Ammon's horn (tissue), 1 donor: ENCODE measurements around the gene NMNAT1.
"Not testable (repeated sequence)": the region's sequence is repeated elsewhere in the genome, so short reads cannot be mapped to it uniquely, and the experiment has no call there.

Experiments
- DNase-seq: peaks from one replicate; pipeline ENCODE4 v3.0.0-alpha.2; 2016; ENCODE audit warnings: low spot score

NMNAT1 gene

DNA sequence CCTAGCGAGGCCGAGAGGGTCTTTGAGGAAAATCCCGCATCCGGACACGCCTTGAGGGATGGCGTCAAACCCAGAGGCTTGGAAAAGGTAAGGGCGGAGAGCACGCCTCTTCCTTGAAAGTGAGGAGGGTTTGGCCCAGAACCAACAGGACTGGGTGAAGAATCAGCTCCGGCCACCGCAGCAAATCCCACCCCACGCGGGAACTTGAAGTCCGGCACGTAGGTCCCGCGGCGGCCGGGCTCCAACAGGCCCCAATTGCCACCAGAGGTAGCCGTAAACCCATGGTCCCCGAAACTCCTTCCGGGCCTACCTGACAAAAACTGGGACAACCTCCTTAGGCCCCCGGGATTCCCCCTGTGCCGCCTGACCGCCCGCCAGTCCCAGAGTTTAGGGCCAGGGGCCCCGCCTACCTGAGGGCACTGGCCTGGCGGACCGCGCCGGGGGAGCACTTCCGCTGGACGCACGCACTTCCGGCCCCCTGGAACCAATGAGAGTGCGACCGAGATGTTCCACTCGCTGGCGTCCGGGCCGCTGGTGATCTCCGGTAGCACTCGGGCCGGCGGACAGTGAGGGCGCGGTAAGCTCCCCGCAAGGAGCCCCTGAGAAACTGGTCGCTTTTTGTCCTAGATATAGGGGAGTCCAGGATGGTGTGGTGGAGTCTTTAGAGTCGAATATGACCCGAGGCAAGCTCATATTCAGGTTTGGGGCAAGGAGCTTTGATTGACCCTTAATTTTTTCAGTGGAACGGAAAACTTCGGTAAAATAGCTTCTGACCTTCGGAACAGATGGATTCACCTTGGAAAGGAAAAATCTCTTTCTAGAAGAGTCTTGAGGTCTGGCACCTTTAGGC lies at the start of gene NMNAT1, which contains the start of gene LZIC:
Gene NMNAT1 (plus strand): TSS at position 537 of the 850 bp plus-strand sequence. CDS start 28,599 bp downstream, outside the sequence.
Gene LZIC (minus strand): TSS at position 453 of the 850 bp plus-strand sequence. CDS start 6,772 bp downstream, outside the sequence.
- DNase-seq = peak; percentile 95

DNA sequence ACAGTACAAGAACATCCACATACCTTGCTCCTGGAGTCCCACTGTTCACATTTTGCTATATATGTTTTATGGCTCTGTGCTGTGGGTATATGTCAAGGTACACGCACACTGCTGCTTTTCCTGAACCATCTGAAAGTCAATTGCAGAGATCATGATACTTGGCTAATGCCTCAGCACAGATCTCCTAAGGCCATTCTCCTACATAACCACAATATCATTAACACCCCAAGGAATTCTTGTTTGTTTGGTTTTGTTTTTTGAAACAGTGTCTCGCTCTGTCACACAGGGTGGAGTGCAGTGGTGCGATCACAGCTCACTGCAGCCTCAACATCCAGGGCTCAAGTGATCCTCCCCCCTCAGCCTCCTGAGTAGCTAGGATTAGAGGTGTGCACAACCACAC lies 49.2 kb upstream of the NMNAT1 start:
- DNase-seq = no peak

DNA sequence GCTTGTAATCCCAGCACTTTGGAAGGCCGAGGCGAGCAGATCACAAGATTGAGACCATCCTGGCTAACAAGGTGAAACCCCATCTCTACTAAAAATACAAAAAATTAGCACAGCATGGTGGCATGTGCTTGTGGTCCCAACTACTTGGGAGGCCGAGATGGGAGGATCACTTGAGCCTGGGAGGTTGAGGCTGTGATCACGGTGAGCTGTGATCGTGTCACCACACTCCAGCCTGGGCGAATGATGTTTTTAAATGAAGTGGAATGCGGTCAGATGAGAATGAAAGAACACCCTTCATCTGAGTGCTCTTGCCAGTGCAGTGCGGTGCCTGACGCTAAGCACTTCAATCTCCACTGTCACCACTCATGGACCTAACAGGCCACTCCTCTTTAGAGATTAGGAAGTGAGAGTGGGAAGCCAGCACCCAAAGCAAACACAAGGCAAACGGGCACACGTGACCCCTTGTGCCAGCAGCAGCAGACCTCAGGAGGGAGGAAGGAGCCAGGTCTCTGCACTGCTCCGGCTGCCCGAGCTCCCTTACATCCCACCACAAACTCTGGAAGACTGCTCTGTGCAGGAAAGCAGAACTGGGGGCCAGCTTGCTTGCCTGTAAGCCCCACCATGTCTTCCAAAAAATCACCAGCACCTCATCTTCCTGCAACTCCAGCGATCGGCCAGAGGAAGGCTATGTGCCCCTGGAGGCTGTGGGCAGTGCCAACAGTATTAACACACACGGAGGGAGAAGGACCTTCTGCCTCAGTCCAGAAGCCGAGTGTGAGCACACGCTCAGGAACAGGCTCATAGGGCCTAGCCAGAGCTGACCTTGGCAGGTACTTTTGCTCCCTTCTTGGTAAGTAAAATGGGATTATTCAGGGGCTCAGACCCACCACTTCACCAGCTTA lies 42.9 kb upstream of the NMNAT1 start:
- DNase-seq = peak; percentile 90

DNA sequence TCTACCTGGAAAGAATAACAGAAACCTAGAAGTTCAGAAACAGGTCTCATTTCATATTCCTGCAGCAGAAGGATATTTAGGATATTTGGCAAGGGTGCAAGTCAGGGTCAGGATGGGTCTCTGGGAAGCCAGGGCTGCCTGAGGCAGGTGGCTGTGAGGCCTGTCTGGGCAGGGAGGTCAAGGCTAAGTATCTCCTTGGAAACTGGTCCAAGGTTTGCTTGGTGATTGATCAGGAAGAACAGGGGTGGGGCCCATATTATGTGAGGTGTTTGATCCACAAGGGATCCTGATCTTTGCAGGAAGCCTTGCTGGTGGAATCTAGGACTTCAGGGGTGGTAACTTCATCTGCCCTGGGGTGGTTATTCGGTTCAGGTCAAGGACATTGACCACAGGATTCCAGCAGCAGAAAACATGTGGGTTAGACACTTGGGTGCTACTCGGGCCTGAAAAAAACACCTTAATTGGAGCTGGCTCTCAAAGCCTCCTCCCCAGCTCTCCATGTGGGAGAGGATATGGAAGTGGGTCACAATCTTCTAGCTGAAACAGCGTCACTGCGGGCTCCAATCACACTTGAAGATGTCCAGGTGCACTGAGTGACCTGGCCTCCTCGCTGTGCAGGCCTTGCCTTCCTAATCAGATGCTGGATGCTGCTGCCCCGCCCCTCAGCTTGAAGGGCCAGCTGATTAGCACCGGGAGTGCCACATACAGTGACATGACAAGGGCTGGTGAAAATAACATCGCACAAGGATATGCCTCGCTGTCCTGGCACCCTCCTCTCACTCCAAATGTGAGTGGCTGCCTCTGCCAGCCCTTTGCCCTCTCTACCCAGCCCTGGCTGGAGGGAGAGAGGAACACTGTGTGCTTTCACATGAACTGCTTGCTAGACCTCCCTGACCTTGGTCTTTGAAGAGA lies 41.9 kb upstream of the NMNAT1 start:
- no peak for DNase-seq

DNA sequence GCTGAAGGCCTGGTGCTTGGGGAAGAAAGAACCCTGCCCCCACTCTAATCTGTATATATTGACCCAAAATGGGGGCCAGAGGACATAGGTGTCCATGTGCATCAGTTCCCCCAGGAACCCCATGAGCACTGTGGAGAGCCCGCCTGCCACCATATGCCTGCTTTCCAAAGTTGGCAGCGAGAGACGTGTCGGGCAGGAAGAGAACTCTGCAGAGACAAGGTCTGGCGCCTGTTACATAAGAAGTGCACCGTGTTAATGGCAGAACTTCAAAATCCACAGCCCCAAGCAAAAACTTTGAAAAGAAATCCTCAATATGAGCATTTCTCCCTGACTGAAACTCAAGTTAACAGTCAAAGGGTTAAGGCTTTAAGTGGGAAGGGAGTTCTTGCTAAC lies 41.2 kb upstream of the NMNAT1 start:
- DNase-seq = peak; percentile 69

DNA sequence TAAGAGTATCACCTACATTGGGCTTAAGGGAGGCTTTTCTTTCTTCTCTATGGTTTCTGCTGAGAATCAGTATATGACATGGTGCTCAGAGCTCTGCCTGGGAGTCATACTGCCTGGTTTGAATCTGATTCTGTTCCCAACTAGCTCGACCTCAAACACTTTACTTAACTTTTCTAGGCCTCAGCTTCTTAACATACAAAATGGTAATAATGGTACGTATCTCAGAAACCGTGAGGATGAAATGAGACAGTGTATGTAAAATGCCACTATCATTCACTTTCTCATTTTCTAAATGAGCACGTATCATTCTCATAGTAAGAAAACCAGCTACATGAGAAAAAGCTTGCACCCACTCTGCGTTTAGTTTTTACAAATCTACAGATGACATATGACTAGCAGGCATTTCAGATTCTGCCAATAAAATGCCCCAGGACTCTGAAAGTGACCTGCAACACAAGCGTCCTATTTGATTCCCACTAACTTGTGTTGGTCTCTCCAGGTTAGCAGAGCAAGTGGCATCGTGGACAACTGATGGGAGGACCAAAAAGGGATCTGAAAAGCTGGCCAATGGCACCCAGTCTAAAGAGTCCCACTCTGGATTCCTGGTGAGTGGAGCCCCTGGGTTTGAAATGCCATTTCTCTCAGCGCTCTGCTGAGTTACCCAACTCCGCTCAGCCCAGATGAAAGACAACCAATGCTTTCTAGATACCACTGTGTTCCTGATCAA lies 39.3 kb upstream of the NMNAT1 start:
- no peak for DNase-seq

DNA sequence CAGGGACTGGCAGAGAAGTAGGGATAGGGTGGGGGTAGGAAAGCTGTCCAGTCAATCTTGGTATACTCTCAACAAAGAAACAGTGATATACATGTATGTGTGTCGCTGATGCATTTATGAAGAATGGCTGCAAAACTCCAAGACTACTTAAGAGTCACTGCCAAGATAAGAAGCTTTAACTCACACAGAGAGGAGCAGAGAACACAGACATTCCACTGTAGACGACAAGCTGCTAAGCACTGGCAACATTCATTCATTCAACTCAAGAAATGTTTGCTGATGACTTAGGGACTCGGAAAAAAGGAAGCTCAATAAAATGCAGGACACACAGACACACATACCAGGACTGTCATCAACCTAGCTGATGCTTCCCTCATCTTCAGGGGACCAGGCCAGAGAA lies 38.7 kb upstream of the NMNAT1 start:
- DNase-seq = no peak

DNA sequence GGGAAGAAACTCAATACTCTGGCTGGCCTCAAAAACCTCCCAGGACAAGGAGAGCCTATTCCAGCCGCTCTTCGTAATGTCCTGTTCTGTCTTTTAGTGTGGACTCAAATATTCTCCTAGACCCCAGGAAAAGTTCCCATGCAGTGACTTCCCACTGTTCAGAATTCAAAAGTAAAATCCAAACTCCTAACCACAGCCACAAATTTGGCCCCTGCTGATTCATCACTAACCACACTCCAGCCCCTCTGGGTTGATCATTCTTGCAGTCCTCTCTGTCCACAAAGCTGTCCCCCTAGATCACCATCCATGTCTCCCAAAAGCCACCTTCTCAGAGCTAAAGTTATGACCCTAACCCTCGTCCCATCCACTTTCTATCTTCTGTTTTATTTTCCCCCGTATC lies 38.3 kb upstream of the NMNAT1 start:
- no peak for DNase-seq

DNA sequence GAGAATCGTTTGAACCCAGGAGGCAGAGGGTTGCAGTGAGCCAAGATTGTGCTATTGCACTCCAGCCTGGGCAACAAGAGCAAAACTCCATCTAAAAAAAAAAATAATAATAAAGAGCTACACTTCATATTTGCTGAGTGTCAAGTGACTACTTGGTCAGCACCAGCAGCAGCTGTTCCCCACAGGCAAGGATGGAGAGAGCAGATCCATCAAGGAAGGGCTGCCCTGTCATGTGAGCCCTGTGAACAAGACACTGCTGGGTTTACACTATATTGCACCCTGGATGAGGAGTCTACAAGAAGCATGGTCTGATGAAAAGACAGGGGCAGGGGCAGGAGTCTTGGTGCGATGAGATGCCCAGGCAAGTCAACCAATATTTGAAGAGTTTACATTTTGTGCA lies 36.8 kb upstream of the NMNAT1 start:
- no peak for DNase-seq

DNA sequence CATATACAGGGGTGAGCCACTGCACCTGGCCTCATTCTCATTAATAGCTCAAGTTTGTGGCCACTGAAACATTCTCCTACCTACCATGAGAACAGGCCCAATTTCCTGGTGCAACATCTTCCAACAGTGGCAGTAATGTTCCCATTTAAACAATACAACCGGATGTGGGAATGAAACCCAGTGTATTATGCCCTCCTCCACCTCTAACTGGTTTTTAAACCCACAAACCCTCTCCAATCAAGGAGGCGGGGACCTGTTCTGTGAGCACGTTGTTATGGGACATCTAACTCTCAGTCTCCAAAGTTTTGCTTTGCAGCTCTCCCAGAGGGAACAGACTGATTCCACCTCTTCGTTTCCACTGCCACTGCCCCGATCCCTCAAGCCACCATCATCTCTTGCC lies 35.8 kb upstream of the NMNAT1 start:
- no peak for DNase-seq

DNA sequence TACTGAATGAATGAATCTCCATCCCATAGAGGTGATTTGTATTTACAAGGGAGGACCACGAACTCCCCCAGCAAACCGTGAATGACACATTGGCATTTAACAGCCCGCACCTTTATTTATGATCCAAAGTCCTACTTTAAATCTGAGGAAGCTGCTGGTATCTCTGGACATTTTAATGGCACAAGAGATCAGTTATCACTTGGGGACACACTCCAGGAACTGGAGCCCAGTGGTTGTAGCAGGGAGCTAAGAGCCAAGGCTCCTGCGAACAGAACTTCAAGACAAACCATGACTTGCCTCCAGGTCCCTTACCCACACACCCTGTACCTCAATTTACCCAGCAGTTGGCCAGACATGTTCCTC lies 34.4 kb upstream of the NMNAT1 start:
- no peak for DNase-seq

DNA sequence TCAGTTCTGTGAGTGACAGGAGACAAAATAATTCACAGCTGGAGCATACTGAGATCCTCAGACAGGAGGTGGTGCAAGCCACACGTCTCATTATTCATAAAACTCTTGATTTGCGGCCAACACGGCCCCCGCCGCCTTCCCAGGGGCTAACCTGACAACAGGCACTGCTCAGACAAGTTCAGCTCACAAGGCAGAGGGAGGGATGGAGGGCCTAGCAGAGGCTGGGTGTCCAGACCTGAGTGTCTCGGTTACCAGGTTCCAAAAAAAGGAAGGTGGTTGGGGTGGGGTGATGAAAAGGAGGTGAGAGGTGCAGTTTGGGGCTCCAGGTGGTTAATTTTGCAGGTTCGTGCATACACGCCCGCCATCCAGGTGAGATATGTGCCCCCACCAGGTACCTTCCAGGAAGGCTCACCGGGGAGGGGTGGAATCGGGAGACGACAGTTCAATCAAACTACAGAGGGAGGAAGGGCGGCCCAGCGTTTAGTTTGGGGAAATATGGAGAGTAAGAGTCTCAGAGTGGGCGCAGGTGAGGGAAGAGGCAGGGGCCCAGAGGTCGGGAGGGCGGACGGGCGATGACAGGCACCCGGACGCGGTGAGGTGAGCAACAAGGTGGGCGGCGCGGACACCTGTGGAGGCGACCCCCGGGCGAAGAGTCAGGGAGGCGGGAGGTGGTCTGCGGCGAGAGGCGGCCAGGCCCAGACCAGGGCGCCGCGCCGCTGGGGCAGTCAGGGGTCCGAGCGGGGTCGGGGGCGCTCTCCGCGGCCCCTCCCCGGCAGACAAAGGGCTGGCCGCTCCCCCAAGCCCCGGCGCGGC lies 33.8 kb upstream of the NMNAT1 start:
- DNase-seq = no peak

DNA sequence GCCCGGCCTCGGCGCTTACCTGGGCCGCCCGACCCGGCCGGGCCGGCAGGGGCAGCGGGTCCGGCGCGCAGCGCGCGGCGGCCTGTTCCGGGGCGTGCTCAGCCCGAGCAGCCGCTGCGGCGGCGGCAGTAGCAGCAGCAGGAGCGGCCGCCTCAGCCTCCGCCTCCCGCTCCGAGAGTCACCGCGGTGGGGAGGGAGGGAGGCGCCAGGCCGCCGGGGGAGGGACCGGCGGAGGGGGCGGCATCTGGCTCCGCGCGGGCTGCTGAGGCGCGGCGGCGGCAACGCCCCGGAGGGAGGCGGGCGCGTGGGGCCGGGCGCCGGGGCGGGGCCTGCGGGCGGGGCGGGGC lies 33.2 kb upstream of the NMNAT1 start, which contains the start of gene CTNNBIP1:
Gene CTNNBIP1 (minus strand): TSS at position 194 of the 347 bp plus-strand sequence. CDS start 38,205 bp downstream, outside the sequence.
- no peak for DNase-seq

DNA sequence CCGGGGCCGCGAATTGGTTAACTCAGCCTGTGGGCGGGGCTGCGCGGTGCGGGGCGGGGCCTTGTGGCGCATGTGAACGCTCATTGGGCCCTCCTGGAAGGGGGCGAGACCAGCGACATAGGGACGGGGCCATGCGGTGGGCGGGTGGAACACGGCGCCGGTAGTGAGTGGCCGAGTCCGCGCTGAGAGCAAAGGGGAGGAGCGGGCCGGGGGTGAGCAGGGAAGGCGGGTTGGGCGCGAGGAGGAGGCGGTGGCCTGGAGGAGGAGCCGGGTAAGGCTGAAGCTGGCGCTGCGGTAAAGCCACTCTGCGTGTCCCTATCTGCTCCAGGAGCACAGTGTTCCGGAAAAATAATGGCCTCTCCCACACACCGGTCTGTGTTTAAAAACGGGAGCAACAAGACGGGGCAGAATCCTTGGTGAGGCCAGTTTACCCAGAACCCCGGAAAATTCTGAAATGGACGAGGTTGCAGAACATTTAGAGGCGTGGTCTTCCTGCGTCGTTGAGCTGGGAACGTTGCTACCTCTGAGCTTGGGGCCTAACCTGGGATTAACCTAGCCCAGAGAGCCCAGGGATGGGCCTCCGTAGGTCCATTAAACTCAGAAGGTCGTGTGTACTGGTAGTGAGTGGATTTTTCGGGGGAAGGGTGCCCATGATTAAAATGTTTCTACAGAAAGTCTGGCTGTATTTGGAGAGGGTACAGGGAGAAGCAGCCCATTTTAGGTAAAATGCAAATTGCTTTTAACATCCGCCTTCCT lies 32.7 kb upstream of the NMNAT1 start:
- DNase-seq = peak; percentile 100

DNA sequence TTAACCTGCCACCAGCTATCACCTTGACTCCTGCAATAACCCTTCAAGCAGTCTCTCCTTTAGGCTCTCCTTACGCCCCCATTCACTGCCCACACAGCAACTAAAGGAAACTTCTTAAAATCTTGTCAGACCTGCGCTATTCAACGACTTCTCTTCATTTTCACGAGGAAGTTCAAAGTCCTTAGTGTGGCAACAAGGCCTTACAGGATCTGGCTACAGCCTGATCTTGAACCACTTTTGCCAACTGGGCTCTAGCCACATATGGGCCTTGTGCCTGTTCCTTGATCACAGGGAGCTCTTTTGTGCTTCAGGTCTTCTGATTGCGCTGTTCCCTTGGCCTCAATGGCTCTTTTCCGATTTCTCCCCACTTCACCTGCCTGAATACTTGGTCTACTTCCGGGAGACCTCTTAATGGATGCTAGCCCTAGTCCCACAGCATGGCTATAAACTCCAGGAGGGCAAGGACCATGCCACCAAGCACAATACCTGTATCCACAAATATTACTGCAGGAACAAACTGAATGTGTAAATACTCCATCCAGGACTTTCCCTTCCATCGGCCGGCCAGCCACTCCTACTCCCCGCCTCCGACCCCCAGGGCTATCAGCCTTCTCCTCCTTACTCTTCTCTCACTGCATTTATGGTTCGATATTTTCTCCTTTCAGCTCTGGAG lies 30.9 kb upstream of the NMNAT1 start:
- no peak for DNase-seq

DNA sequence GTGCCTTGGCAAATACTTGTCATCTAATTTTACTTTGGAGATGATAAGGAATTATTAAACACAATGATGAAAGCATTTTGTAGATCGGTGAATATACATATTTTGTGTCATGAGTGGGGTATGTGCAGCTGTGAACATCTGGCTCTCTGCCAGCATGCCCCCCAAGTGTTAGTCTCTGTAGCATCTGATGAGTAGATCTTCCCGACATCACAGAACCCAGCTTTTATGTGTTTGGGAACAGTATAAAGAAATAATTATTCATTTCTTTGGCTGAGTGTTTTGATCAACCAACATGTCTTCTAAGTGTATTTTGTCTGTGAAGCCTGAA lies 28.7 kb upstream of the NMNAT1 start:
- DNase-seq = peak; percentile 40

DNA sequence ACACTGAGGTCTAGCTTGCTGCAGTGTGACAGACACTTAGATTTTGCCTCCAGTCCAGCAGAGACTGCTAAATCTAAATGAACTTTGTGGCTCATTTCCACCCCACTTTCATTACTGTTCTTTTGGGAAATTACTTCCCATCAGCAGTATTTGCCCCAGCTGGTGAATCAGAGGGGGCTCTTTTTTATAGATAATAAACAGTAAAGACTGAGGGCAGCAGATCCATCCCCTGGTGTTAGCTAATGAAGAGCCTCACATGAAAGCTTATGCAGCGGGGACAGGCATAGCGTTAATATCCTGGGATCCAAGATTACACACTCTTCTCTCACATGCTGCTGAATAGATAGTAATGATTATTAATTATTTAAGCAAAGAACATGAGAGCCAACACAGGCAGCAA lies 26.8 kb upstream of the NMNAT1 start:
- no peak for DNase-seq

DNA sequence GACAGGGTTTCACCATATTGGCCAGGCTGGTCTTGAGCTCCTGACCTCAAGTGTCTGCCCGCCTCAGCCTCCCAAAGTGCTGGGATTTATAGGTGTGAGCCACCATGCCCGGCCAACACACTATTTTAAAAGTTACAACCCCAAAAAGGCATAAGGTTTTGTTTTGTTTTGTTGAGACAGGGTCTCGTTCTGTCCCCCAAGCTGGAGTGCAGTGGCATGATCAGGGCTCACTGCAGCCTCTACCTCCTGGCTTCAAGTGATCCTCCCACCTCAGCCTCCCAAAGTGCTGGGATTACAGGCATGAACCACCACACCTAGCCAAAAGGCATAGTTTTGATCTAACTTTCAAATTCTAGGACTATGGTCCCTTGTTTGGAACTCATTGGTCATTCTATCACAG lies 25.8 kb upstream of the NMNAT1 start:
- DNase-seq = not testable (repeated sequence)

DNA sequence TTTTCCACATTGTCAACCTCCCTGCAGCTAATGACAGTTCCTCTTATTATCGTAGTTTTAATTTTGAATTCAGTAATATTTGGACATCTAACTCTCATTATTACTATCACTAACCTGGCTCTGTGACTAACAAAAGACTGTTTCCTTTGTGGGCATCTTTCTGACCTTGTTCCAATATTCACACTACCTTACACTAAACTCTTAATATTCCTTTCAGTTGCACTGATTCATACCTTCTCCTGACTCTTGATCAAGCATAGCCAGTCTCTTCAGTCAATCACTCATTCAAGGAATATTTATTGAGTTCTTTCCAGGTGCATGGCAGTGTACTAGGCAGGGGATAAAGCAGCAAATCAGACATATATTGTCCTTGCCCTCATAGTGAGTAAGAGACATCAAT lies 25.4 kb upstream of the NMNAT1 start:
- DNase-seq = no peak
